GM18511 (cell line): ENCODE measurements around the gene ZNF776.
"Not testable (repeated sequence)": the region's sequence is repeated elsewhere in the genome, so short reads cannot be mapped to it uniquely, and the experiment has no call there.

Experiments
- ATAC-seq: cut with Tn5 transposase; IDR thresholded peaks from one replicate; pipeline ENCODE4 v1.9.1; 2021; ENCODE audit warnings: mild to moderate bottlenecking, moderate library complexity; ENCODE audit not compliant: unreplicated experiment

The ZNF776 gene

DNA sequence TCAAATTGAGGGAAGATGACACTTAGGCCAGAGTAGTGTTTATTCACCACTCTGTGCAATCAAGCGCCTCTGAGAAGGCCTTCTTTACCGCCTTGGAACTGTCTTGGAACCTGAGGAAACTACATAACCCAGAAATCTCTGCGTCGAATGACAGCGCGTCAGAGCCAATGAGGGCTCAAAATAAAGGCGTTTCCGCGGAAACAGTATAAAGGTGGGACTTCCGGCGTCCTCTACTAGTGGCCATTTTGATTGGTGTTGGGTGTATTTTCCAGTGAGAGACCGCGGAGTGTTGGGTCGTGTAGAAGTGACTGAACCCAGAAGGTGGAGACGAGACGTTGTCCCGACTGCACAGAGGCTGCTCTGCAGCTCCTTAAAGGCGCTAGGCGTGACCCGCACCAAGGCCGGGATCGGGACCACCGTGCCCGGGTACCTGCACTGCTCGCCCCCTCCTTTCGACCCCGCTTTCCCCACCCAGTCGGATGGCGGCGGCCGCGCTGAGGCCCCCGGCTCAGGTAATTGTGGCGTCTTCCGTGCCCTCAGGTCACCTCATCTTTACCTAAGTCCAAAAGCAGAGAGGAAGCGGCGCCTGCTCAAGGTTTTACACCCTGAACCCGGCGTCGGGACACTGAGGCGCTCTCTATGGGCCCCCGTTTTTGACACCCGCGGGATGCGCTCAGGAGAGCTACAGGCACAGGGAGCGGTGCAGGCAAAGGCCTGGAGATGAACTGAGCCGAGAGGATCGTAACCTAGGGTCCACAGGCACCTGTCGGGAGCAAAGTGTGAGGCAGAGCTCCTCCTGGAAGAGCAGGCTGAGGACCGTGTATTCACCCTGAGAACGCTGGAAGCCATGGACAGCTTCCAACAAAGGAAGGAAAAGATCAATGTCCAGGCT lies at the start of gene ZNF776:
ZNF776 (plus strand) TSS at position 236 of the 892 bp plus-strand sequence; CDS start at position 480, 244 bp downstream.
- ATAC-seq = peak; percentile 99

DNA sequence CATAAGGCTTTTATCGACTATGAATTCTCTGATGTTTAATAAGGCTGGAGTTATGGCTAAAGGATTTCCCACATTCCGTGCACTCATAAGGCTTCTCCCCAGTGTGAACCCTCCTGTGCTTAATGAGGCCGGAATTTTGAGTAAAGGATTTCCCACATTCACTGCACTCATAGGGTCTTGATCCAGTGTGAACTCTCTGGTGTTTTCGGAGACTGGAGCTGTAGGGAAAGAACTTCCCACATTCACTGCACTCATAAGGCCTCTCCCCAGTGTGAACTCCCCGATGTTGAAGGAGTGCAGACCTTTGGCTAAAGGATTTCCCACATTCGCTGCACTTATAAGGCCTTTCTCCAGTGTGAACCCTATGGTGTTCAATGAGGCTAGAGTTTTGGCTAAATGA lies 45.0 kb upstream of the ZNF776 start:
- no peak for ATAC-seq

DNA sequence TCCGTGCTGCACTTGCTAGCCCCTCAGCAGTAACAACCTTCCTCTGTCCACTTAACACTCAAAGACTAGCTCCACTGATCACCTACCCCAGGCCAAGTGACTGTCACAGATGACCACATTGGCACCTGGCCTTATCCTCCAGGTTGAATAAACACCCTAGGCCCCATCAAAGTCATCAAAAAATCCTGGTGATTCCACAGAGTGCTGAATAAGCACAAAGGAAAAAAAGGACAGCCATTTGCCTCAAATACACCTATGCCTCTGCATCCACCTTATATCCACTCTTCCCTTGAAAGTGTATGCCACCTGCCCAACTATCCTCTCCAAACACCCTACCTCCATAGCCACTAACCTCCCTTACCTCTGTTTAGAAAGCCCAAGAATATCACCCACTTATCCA lies 40.3 kb upstream of the ZNF776 start:
- ATAC-seq = no peak

DNA sequence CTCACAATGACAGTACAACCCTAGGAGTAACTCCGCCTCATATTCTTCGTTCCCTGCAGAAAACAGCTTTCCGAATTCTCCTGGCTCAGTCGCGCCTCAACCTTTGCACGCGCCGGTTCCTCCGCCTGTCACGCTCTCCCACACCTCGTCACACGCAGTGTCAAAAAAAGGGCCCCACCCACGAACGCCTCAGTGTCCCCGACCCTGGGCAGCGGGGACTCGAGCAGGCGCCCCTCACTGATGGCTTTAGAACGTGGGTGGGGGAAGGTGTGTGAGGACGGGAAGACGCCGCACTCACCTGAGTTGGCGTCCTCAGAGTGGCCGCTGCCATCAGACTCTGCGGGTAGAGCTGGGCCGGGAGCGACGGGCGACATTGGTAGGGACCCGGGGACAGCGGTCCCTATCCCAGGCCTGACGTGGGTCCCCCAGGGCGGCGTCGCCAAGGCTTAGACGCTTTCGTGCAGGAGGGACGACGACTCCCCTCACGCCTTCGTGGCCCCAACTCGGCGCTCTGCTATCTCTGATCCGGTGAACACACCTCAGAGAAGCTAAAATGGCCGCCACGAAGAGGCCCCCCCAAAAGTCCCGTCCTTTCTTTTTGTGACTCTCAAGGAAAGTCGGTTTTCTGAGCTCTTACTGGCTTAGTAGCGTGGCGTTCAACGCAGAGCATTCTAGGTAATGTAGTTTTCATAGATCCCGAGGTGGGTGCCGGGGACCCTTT lies 37.8 kb upstream of the ZNF776 start, which contains the start of gene ZNF154:
ZNF154 (minus strand) TSS at position 564 of the 721 bp plus-strand sequence; CDS start at position 331, 233 bp downstream.
- ATAC-seq = peak; percentile 51

DNA sequence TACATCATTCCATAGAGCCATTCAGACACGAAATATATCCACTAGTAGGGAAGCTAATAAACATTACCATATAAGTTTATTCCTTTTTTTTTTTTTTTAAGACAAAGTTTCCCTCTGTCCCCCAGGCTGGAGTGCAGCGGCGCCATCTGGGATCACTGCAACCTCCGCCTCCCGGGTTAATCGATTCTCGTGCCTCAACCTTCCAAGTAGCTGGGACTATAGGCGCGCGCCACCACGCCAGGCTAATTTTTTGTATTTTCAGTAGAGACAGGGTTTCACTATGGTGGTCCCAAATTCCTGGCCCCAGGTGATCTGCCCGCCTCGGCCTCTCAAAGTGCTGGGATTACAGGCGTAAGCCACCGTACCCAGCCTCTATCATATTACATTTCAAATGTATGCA lies 37.0 kb upstream of the ZNF776 start:
- ATAC-seq = no peak

DNA sequence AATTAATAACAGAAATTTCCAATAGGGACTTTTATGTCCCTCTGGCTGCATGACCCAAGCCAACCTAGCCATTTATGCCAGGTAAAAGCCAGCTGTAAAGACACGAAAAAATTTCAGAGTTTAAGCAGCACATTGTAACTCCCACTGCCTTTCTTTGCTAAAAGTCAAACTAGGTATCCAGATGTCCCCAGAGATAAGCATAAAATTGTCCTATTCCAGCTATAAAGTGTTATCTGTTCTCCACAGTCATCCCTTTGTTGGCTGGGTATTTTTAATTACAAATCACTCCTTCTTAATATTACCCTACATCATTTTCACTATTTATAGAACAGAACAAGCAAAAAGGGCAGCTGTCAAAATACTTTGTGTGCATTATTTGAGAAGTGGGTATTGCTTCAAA lies 34.4 kb upstream of the ZNF776 start:
- no peak for ATAC-seq

DNA sequence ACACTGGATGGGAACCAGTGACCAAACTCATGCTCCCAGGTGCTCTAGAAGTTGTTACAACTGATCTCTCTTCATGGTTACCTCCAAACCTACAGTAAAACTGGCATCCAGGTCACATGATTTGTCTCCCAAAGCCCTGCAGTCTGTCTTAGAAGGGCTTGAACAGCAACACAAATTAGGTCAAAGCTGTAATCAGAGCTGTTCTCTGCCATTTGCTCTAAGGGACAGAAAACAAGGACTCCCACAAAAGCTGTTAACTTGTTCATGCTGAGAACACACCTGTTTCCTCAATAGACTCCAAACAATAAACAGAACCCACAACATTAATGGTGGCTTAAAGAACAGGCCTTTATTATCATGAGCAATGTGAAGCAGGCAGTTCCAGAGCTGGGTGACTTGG lies 27.2 kb upstream of the ZNF776 start:
- no peak for ATAC-seq

DNA sequence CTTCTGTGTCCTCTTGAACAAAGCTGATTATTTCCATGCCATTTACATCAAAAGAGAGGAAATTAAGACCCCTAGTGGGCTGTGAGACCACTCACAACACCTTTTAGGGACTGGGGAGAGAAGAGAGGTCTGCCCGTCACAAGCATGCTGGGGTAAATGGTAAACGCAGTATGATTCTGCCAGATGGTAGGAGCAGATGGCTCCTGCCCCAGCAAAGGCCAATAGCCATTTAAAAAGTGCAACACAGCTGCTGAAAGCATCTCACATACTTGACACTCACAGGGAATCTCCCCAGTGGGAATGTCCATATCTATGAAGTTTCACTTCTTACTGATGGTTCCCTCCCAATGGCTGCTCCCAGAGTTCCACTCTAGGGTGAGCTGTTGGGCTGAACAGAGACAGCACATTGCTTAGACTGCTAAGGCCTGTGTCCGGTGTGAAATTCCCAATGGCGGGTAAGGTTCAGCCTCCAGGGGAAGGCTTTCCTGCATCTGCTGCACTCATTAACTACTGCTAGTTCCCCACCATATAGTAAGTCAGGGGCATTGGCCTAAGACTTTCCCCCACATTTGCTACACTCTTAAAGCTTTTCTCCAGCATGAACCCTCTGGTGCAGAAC lies 26.6 kb upstream of the ZNF776 start:
- no peak for ATAC-seq

DNA sequence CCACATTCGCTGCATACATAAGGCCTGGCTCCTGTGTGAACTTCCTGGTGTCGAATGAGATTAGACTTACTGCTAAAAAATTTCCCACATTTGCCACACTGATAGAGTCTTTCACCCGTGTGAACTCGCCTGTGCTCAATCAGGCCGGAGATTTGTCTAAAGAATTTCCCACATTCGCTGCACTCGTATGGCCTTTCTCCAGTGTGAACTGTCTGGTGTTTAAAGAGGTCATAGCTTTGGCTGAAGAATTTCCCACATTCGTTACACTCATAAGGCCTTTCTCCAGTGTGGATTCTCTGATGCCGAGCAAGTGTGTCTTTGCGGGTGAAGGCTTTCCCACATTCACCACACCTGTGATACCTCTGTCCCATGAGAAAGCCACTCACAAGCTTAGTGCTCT lies 25.7 kb upstream of the ZNF776 start:
- no peak for ATAC-seq

DNA sequence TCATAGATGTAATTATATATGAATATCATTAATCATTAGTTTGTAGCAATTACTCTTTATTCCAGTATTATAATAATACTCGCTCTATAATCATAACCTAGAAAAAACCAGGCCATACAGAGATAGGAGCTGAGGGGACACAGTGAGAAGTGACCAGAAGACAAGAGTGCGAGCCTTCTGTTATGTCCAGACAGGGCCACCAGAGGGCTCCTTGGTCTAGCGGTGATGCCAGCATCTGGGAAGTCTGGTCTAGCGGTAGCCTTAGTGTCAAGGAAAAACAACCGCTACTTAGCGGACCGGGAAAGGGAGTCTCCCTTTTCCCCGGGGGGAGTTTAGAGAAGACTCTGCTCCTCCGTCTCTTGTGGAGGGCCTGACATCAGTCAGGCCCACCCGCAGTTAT lies 8.3 kb upstream of the ZNF776 start:
- ATAC-seq = not testable (repeated sequence)

DNA sequence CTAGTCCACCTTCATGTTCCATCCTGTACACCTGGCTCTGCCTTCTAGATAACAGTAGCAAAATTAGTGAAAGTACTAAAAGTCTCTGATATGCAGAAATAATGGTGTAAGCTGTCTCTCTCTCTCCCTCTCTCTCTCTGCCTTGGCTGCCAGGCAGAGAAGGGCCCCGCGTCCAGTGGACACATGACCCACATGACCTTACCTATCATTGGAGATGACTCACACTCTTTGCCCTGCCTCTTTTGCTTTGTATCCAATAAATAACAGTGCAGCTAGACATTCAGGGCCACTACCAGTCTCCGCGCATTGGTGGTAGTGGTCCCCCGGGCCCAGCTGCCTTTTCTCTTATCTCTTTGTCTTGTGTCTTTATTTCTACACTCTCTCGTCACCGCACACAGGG lies 7.8 kb upstream of the ZNF776 start:
- not testable (repeated sequence) for ATAC-seq

DNA sequence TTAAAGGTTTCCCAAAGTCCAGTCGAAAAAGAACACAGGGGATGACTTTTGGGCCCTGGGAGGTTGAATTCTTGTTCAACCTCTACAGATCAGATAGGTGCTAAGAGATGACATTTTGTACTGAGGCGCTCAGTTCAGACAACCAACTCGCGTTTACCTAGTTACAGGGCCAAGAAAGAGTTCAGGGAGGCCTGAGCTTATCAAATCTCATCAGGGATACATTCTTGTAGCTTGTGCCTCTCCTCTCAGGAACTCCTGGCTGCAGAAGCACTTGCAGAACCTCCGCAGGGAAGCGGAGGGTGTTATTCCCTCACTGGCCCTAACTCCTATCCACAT lies 825 bp downstream of the ZNF776 start:
- no peak for ATAC-seq

DNA sequence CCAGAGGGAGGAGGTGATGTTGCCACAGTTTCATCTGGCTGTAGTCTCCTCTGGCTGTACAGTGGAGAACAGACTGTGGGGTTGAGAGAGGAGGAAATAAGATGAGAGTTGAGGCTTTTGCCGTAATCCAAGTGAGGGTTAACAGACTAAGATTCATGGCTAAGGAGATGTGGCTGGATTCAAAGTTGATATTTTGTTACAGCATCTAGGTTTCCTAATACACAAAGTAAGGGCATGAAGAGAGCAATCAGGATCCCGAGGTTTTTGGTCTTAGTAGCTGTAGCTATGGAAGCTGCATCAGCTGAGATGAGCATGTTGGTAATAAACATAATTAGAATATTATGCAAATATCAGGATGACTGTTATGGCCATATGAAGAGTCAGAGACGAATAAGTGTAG lies 1.4 kb downstream of the ZNF776 start:
- no peak for ATAC-seq

DNA sequence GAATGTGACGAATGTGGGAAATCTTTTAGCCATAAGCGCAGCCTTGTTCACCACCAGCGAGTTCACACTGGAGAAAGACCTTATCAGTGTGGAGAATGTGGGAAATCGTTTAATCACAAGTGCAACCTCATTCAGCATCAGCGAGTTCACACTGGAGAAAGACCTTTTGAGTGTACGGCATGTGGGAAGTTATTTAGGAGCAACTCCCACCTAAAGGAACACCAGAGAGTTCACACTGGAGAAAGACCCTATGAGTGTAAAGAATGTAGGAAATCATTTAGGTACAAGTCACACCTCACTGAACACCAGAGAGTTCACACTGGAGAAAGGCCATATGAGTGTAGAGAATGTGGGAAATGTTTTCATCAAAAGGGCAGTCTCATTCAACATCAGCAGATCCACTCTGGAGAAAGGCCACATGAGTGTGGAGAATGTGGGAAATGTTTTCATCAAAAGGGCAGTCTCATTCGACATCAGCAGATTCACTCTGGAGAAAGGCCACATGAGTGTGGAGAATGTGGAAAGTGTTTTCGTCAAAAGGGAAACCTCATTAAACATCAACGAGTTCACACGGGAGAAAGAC lies 7.6 kb downstream of the ZNF776 start:
- no peak for ATAC-seq

DNA sequence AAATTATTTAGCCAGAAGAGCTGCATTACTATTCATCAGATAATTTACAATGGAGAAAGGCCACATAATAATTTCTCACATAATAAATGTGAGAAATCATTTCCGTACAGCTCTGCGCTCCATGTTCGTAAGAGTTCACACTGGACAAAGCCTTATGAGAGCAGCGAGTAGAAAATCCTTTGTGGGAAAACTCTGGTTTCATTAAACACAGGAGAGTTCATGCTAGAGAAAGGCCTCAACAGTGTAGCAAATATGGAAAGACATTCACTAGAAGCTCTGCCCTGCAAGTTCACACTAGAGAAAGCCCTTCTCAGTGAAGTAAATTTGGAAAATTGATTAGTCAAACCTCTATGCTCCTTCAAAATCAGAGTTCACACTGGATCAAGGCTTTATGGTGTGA lies 8.4 kb downstream of the ZNF776 start:
- no peak for ATAC-seq

DNA sequence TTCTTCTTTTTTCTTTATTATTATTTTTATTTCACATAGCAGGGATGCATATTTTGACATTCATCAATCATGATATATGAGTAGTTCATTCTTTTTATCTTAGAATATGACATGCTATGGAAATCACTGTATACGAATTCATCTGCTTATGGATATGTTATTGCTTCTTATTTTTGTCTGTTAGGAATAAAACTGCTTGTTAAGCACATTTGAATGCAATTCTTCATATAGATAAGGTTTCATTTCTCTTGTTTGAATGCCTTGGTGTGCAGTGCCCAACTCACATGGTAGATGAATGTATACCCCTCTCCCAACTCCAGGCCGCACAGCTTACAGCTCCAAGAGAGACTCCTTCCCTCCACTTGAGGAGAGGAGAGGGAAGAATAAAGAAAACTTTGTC lies 11.3 kb downstream of the ZNF776 start:
- no peak for ATAC-seq

DNA sequence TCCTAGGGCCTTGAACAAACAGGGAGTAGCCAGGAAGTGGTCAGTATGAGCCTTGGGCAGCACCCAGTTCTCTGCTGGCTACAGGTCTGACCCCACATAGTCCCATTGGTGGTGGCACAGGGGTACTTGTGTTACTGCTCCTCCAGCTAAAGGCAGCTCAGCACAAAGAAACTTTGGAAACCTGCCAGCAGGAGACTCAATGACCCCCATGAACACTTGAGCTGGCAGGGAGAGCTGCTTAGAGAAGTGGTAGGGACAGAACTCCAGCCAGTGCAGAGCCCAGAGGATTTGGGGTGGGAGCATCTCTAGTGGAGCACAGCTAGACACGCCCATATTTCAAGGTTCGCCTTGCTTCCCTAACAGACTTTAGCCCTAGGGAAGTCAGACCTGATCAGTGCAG lies 12.5 kb downstream of the ZNF776 start:
- ATAC-seq = no peak

DNA sequence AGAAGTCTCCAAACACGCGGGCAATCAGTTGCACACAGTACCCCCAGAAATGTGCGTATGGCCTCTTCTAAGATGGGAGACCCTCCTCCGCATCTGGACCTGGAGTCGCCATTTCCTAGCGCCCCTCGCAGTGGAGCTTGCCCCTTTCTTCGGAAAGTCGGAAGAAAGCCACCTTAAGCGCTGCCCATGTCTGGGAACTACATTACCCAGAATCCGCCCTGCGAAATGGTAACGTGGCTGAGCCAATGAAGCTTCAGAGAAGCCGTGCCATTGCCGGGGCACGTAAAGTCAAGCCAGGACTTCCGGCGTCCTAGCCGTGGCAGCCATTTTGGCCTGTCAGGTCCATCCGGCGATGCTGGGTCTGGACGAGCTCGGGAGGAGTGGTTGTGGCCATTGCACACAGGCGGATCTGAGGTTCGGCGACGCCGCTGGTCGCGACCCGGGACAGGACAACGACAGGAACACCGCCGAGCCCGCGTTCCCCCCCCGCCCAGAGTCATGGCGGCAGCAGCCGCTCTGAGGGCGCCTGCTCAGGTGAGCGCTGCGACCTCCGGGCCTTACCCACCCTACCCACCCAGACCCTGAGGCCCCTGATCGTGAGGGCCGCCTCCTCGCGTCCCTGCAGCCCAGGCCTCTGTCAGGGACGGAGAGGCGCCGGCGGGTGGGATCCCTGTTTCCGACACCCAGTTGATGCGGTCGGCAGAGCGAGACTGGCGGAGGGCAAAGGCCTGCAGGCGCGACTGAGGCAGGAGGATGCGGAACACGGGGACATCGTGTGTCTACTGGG lies 22.9 kb downstream of the ZNF776 start, which contains the start of gene ZNF586:
ZNF586 (plus strand) TSS at position 332 of the 787 bp plus-strand sequence; CDS start at position 499, 167 bp downstream.
- peak; percentile 97 for ATAC-seq

DNA sequence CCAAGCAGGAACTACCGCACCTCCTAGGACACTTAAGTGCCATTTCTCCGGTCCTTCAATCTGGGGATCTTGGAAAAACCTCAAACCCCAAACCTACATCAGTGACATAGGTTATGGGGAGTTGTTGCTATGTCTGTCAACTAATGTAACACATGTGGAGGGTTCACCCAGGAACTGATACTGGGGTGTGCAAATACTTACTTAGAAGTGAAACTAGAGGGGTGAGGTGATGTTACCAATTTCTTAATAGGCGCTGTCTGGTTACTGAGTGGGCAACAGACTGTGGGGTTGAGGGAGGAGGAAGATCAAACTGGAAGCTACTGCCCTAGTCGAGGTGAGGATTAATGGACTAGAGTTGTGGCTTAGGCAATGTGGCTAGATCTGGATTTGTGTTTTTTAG lies 24.8 kb downstream of the ZNF776 start:
- no peak for ATAC-seq

DNA sequence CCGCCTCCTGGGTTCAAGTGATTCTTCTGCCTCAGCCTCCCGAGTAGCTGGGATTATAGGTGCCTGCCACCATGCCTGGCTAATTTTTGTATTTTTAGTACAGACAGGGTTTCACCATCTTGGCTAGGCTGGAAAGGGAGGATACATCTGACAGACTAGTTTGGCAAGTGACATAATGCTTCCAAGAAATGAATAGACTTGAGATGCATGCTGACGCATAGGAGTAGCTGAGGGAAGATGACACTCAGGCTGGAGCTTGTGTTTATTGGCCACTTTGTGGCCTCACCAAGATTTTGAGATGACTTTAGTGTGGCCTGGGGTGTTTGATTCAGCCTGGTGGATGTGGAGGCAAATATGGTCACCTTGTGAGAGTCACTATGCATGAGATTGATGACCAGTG lies 26.9 kb downstream of the ZNF776 start:
- ATAC-seq = no peak
